ENCODE data around the gene UBAC2. TPM values are rescaled to one million over a fixed set of nuclear protein-coding genes. Genes with fewer than 3 reads are reported as not detected.

The UBAC2 gene
- total RNA-seq, 1 experiment from 2014 or later, result 115 TPM

DNA sequence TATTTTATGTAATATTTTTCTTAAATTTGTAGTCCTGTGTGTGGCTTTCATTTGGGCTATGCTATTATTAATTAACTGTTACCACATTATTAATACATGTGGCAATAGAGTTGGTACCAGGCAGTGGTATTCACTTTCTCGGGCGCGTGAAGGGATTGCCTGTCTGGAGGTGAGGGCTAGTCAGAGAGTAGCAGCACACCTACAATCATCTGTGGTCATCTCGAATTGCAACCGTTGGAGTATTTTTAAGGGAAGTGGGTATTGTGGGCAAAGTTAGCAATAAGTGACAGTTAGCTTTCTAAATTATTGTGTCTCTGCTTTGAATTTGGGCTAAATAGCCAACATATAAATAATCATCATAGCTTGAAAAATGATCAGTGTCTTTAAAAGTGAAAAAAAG lies 77.5 kb downstream of the UBAC2 start:
- in situ Hi-C loops (cut with HindIII; ENCODE audit: low pct_unique_long_range_greater_than_20kb, low sequenced_read_pairs), result no loop called here

GRCh38 chr13:99278843-99279242 lies 78.2 kb downstream of the UBAC2 start:
- in situ Hi-C loops (cut with HindIII; ENCODE audit: low pct_unique_long_range_greater_than_20kb, low sequenced_read_pairs), result no loop called here
- DNase-seq (ENCODE audit: low read depth), result no peak

More for the DNA sequence above, 77.5 kb downstream of the UBAC2 start:
- no peak for DNase-seq (ENCODE audit: low read depth)

DNA sequence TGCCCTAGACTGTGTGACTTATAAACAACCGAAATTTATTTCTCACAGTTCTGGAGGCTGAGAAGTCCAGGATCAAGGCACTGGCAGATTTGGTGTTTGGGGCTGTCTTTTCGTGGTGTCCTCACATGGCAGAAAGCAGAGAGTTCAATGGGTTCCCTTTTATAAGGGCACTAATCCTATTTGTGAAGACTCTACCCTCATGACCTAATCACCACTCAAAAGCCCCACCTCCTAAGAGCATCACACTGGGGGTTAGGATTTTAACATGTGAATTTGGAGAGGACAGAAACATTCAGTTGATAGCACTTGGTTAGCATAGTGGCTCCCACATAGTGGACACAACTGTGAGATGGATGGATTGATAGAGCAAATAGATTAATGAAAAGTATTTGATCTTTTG lies 79.0 kb downstream of the UBAC2 start:
- peak; percentile 0 for DNase-seq (ENCODE audit: low read depth)
- in situ Hi-C loops (cut with HindIII; ENCODE audit: low pct_unique_long_range_greater_than_20kb, low sequenced_read_pairs), result no loop called here

DNA sequence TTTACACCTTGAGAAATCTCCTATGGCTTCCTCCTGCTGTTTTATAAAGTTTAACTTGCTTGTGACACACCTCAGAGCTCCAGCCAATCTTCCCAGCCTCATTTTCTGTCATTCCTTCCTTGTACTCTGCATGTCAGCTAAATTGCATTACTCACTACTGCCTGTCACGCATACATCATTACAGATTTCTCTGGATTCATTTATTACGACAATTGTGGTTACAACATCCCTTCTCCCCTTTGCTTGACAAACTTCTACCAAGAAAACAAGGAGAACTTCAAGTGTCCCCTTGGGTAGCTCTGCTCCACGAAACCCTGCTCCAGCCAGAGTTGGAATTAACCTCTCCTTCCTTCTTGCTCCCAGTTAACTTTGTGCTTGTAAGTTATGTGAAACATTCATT lies 79.5 kb downstream of the UBAC2 start:
- in situ Hi-C loops (cut with HindIII; ENCODE audit: low pct_unique_long_range_greater_than_20kb, low sequenced_read_pairs), result no loop called here
- DNase-seq (ENCODE audit: low read depth), result peak; percentile 70

DNA sequence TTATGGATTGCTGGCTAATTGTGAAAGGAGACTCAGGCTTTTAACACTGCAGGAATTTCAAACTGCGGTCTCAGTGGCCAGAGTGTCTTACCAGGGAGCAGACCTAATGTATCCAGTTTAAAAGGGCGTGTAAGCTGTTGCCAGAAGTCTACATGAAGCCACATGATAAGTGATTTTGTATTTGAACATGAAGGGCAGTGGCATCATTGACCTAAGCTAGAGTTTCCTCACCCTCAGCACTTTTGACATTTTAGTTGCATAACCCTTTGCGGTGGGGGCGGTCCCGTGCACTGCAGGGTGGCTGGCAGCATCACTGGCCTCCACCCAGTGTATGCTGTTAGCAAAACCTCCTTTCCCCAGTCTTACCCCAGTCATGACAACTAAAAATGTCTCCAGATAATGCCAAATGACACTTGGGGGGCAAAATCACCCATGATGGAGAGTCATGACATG lies 81.2 kb downstream of the UBAC2 start:
- DNase-seq (ENCODE audit: low read depth), result no peak
- in situ Hi-C loops (cut with HindIII; ENCODE audit: low pct_unique_long_range_greater_than_20kb, low sequenced_read_pairs), result no loop called here

GRCh38 chr13:99282264-99283231 lies 81.9 kb downstream of the UBAC2 start:
- DNase-seq (ENCODE audit: low read depth), result no peak
- in situ Hi-C loops (cut with HindIII; ENCODE audit: low pct_unique_long_range_greater_than_20kb, low sequenced_read_pairs), result no loop called here

DNA sequence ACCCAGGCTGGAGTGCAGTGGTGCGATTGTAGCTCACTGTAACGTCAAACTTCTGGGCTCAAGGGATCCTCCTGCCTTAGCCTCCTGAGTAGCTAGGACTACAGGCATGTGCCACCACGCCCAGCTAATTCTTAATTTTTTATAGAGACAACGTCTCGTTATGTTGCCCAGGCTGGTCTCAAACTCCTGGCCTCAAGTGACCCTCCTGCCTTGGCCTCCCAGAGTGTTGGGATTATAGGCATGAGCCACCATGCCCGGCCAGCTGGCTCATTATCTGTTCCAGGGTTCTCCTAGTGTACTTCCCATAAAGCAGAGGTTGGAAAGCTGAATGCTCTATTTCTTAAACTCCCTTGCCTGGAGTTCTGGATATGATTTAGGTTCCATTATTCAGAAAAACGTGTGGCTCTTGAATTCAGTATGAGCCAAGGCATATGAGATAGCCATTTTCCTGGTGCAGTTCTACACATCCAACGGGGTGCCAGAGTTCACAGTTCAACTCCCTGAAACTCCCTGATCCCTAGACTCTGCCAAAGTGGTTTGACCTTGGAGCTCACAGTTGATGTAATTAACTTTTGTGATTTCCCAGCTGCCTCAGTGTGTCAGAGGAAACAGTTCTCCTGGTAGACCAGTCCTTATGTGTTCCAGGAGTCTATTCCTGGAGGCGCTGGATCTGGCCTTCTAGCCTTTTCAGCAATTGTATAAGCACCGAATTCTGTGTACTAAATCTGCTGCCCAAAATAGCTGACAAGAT lies 85.0 kb downstream of the UBAC2 start:
- in situ Hi-C loops (cut with HindIII; ENCODE audit: low pct_unique_long_range_greater_than_20kb, low sequenced_read_pairs), result no loop called here
- DNase-seq (ENCODE audit: low read depth), result no peak

DNA sequence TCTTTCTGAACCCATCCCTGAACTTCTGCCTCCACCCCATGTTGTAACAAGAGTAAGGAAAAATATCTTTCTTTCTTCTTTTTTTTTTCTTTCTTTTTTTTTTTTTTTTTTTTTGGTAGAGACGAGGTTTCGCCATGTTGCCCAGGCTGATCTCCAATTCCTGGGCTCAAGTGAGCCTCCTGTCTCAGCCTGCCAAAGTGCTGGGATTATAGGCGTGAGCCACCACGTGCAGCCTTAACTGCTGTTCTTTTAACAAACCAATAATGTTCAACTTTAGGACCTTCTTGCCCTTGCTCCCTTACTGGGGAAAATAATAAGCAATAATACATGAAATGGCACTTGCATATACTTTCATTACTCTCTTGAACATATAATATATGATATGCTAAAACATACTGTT lies 86.9 kb downstream of the UBAC2 start:
- DNase-seq (ENCODE audit: low read depth), result no peak
- in situ Hi-C loops (cut with HindIII; ENCODE audit: low pct_unique_long_range_greater_than_20kb, low sequenced_read_pairs), result no loop called here

DNA sequence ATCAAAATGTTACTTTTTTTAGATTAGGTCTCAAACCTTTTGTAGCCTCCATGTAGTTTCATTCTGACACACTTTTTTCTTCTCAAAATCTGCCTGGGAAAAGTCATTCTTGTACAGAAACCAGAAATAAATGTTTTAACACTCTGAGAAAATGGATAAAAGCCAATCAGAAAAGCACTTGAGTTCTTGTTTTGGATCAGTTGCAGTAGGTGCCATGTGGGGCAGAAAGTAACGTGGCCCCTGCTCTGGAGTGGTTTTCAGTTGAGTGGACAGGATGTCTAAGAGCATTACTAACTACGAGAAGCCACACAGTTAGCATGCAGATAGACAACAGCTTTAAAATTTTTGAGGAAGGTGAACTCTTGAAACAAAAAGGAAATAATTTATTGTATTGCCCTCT lies 87.4 kb downstream of the UBAC2 start:
- in situ Hi-C loops (cut with HindIII; ENCODE audit: low pct_unique_long_range_greater_than_20kb, low sequenced_read_pairs), result no loop called here
- DNase-seq (ENCODE audit: low read depth), result no peak

DNA sequence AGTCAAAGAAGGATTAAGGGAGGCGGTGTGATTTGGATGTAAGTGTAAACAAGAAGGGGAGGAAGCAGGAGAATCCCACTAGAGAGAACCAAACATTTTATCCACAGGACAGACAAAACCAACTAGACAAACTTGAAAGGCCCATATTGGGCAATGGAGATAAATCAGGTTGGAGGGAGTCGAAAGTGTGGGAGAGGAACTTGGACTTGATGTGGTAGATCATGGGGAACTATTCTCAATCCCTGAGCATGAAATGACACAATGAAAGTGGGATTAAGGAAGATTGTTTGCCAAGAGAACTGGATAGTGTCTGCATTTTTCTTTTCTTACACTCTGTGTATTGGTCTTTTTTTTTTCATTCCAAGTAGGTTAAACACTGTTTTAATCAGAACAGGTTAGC lies 88.6 kb downstream of the UBAC2 start:
- DNase-seq (ENCODE audit: low read depth), result no peak
- in situ Hi-C loops (cut with HindIII; ENCODE audit: low pct_unique_long_range_greater_than_20kb, low sequenced_read_pairs), result no loop called here

DNA sequence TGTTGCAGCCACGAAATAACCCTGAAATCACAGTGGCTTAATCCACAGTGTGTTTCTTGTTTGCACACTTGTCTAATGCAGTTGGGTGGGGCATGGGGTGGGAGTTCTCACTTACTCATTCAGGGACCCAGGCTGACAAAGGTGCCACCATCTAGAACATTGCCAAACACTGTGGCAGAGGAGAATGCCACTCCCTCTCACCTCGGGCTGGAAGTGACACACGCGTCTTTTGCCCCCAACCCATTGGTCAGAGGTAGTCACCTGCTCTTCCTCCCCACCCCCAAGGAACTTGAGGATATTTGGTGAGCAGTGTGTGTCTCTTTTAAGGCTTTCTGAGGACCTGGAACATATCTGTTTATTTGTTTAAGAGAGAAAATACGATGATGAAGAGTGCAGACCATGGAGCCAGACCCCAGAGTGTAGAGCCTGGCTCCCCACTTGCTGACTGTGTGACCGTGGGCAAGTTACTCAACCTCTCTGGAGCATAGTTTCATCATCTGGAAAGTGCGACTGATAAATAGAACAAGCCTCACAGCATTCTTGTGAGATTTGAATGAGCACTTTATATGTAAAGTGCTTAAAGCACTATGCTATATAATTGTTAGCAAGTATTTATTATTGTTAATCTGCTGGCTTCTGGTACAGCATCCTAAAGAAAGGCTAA lies 89.2 kb downstream of the UBAC2 start:
- in situ Hi-C loops (cut with HindIII; ENCODE audit: low pct_unique_long_range_greater_than_20kb, low sequenced_read_pairs), result no loop called here
- no peak for DNase-seq (ENCODE audit: low read depth)

DNA sequence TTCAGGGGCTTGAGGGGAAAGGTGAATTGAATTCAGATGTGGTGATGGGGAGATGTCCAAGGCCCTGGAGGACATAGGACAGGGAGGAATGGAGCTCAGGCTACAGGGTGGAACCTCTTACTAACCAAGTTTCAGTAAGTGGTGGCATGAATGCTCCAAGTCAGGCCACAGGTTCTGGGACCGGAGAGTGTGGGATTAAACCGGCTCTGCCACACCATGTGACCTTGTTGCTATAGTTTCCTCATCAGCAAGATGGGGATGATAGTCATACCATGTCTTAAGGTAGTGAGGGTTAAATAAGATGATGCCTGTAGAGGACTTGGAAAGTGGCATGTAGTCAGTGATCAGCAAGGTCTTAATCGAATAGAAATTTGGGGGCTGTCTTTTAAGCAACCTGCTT lies 90.2 kb downstream of the UBAC2 start:
- no peak for DNase-seq (ENCODE audit: low read depth)
- in situ Hi-C loops (cut with HindIII; ENCODE audit: low pct_unique_long_range_greater_than_20kb, low sequenced_read_pairs), result no loop called here

GRCh38 chr13:99293178-99293577 lies 92.5 kb downstream of the UBAC2 start:
- in situ Hi-C loops (cut with HindIII; ENCODE audit: low pct_unique_long_range_greater_than_20kb, low sequenced_read_pairs), result no loop called here
- DNase-seq (ENCODE audit: low read depth), result no peak

DNA sequence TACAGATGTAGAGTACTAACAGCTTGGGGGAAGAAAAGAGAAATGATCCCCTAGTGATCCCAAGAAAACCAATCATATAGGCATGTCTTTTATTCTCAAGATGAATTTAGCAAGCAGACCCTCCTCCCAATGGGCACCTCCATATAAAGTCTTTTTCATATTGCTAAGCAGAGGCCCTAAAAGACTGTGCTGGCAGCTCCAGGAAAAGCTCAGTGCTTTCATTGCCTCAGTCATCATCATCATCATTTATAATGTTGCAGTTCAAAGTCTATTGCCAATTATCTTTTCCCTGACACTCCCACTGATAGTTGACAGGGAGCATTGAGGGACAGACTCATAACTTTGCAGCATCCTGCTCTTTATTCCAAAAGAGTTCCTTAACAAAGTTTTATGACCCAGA lies 93.5 kb downstream of the UBAC2 start:
- in situ Hi-C loops (cut with HindIII; ENCODE audit: low pct_unique_long_range_greater_than_20kb, low sequenced_read_pairs), result no loop called here
- no peak for DNase-seq (ENCODE audit: low read depth)

DNA sequence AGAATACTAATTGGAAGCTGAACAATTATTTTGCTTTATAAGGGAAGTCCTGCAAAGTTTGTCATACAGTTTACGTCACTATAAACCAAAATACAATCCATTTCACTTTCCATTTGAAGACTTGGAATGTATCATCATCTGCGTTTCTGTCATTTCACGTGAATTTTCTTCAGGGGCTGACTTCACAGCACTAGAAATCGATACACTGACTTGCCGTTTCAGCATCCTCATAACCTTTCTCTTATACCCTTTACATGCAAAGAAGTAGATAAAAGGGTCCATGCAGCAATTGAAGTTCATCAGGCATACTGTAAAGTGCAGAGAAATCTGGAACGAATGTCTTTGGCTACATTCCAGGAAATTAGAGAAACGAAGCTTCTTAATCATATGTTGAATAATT lies 94.3 kb downstream of the UBAC2 start:
- in situ Hi-C loops (cut with HindIII; ENCODE audit: low pct_unique_long_range_greater_than_20kb, low sequenced_read_pairs), result no loop called here
- DNase-seq (ENCODE audit: low read depth), result no peak

- no peak for DNase-seq (ENCODE audit: low read depth)
- in situ Hi-C loops (cut with HindIII; ENCODE audit: low pct_unique_long_range_greater_than_20kb, low sequenced_read_pairs), result no loop called here
These were observed 95.0 kb downstream of the UBAC2 start for GRCh38 chr13:99295488-99296252.

GRCh38 chr13:99296398-99296797 lies 95.7 kb downstream of the UBAC2 start:
- DNase-seq (ENCODE audit: low read depth), result no peak
- in situ Hi-C loops (cut with HindIII; ENCODE audit: low pct_unique_long_range_greater_than_20kb, low sequenced_read_pairs), result no loop called here

DNA sequence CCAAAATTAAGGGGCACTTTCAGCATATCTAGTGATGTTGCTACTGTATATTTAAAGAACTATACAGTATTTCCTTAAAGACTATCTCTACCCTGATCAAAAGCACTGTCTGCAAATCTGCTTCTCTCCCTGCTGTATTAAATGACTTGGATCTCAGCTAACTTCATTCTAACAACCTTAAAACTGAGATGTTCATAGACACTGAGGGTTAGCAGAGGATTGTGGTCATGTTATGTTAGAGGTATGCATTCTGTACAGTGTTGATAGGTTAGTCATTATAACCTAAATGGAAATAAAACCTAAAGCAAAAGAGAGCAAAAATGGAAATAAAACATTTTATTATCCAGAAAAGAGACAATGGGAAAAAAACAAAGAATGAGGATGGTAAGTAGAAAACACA lies 96.7 kb downstream of the UBAC2 start:
- in situ Hi-C loops (cut with HindIII; ENCODE audit: low pct_unique_long_range_greater_than_20kb, low sequenced_read_pairs), result no loop called here
- DNase-seq (ENCODE audit: low read depth), result no peak
